GM12878 (cell line): ENCODE data around the gene PPM1E. TPM values are rescaled to one million over a fixed set of nuclear protein-coding genes. Genes with fewer than 3 reads are reported as not detected.

Source experiments
- ATAC-seq: fragments of 200-7000 bp; cut with Tn5 transposase; 3 replicates; pipeline ENCODE4 v1.9.1; 2020; ENCODE audit warnings: mild to moderate bottlenecking, moderate library complexity
- BruUV-seq: library from RNA; stranded (reverse); fragments of 400-500 nt; replicated peaks from 2 replicates; lab custom pipeline; 2021; lab: Mats Ljungman, UMichigan
- CTCF ChIA-PET: fragments of 300-600 bp; sonication (Branson Sonifier 250); formaldehyde crosslinking; extraction: SDS; loops from one replicate; lab custom pipeline; 2021; ENCODE audit warnings: inconsistent platforms; lab: Yijun Ruan, JAX
- POLR2A ChIA-PET: fragments of 350-600 bp; formaldehyde crosslinking; extraction: SDS; loops from one replicate; lab custom pipeline; 2021; ENCODE audit warnings: inconsistent platforms; lab: Charles Lee
- RAD21 ChIA-PET: fragments of 300-600 bp; sonication (Branson Sonifier 250); formaldehyde crosslinking; loops from one replicate; lab custom pipeline; 2023; ENCODE audit warnings: antibody characterized with exemption; ENCODE audit not compliant: unreplicated experiment; lab: Charles Lee
- SMC1A ChIA-PET: fragments of 300-600 bp; sonication (Branson Sonifier 250); formaldehyde crosslinking; loops from one replicate; lab custom pipeline; 2023; ENCODE audit not compliant: unreplicated experiment, uncharacterized antibody; lab: Charles Lee
- DNase-seq: peaks from one replicate; pipeline ENCODE4 v3.0.0-alpha.2; 2011; ENCODE audit warnings: low read depth, low spot score
- FAIRE-seq: peaks from 3 replicates; lab custom pipeline; 2011; peaks lifted over from hg19 to GRCh38; lab: Jason Lieb, UNC
- H2AFZ ChIP-seq: 2 replicates; pipeline ENCODE4 v1.6.0; 2011; ENCODE audit warnings: low read depth, low read length, control low read depth; ENCODE audit not compliant: control insufficient read depth
- H3K27ac ChIP-seq: 2 replicates; pipeline ENCODE4 v1.5.1; 2011; ENCODE audit warnings: control low read depth; ENCODE audit not compliant: control insufficient read depth, insufficient read depth
- H3K27me3 ChIP-seq, 2 experiments: replicated peaks in 1 of 2; 2 replicates each; pipeline versions ENCODE4 v1.6.0 to v1.6.1; 2011; ENCODE audit warnings: low read length in 1 of 2; ENCODE audit not compliant: control insufficient read depth in 2 of 2, insufficient read depth in 2 of 2
- H3K36me3 ChIP-seq, 2 experiments: 2 replicates each; pipeline ENCODE4 v1.5.1; 2011; ENCODE audit warnings: low read length in 1 of 2; ENCODE audit not compliant: control insufficient read depth in 2 of 2, insufficient read depth in 2 of 2
- H3K4me1 ChIP-seq: 2 replicates; pipeline ENCODE4 v1.6.1; 2011; ENCODE audit warnings: mild to moderate bottlenecking, low read length, moderate library complexity, mixed read lengths; ENCODE audit not compliant: control insufficient read depth, insufficient read depth
- H3K4me2 ChIP-seq: 2 replicates; pipeline ENCODE4 v1.6.0; 2011; ENCODE audit warnings: control low read depth; ENCODE audit not compliant: control insufficient read depth, insufficient read depth
- H3K4me3 ChIP-seq: fragments of 200-600 bp; sonication (generic); 2 replicates; pipeline ENCODE4 v1.5.1; 2016
- H3K79me2 ChIP-seq: 2 replicates; pipeline ENCODE4 v1.6.0; 2011; ENCODE audit warnings: low read length; ENCODE audit not compliant: control insufficient read depth, insufficient read depth
- H3K9ac ChIP-seq: 2 replicates; pipeline ENCODE4 v1.8.0; 2011; ENCODE audit warnings: low read length, control low read depth, mixed read lengths; ENCODE audit not compliant: control insufficient read depth, insufficient read depth
- H3K9me3 ChIP-seq: replicated peaks from 3 replicates; pipeline ENCODE4 v1.5.1; 2011; ENCODE audit warnings: mild to moderate bottlenecking, low read length; ENCODE audit not compliant: control insufficient read depth, insufficient read depth
- H4K20me1 ChIP-seq: 2 replicates; pipeline ENCODE4 v1.6.0; 2011; ENCODE audit not compliant: control insufficient read depth, insufficient read depth
- ATF3 ChIP-seq: IDR thresholded peaks from 2 replicates; pipeline ENCODE4 v1.6.1; 2011; ENCODE audit warnings: low read depth, mild to moderate bottlenecking, low read length, moderate library complexity, borderline replicate concordance; ENCODE audit errors: extremely low read depth
- CREM ChIP-seq: IDR thresholded peaks from 2 replicates; pipeline ENCODE4 v1.6.1; 2014; ENCODE audit warnings: antibody characterized with exemption, low read depth
- IRF3 ChIP-seq: fragments of 450-650 bp; IDR thresholded peaks from 2 replicates; pipeline ENCODE4 v1.6.1; 2014; ENCODE audit warnings: mild to moderate bottlenecking
- MEF2B ChIP-seq: fragments of 450-650 bp; IDR thresholded peaks from 2 replicates; pipeline ENCODE4 v1.6.1; 2018; ENCODE audit warnings: mild to moderate bottlenecking, moderate library complexity; ENCODE audit not compliant: partially characterized antibody, poor library complexity, severe bottlenecking
- NR2F1 ChIP-seq: fragments of 450-650 bp; conservative IDR thresholded peaks from 2 replicates; pipeline ENCODE4 v1.6.1; 2017; ENCODE audit warnings: mild to moderate bottlenecking
- RAD21 ChIP-seq: IDR thresholded peaks from 2 replicates; pipeline ENCODE4 v1.6.1; 2011; ENCODE audit warnings: mild to moderate bottlenecking, low read depth, low read length, moderate library complexity; ENCODE audit not compliant: insufficient read depth
- SIN3A ChIP-seq: IDR thresholded peaks from 2 replicates; pipeline ENCODE4 v1.6.1; 2012; ENCODE audit warnings: low read depth, low read length, improper control_type of control experiment
- SP1 ChIP-seq: IDR thresholded peaks from one replicate; pipeline ENCODE4 v1.6.1; 2011; ENCODE audit warnings: low read depth, low read length
- TBL1XR1 ChIP-seq: IDR thresholded peaks from 2 replicates; pipeline ENCODE4 v1.6.1; 2012; ENCODE audit warnings: low read depth, low read length, improper control_type of control experiment
- WRNIP1 ChIP-seq: IDR thresholded peaks from 2 replicates; pipeline ENCODE4 v1.6.1; 2011; ENCODE audit warnings: low read depth, low read length, improper control_type of control experiment, borderline replicate concordance
- ZNF274 ChIP-seq: IDR thresholded peaks from one replicate; pipeline ENCODE4 v1.8.0; 2011; ENCODE audit not compliant: insufficient read length, insufficient read depth
- ZNF592 ChIP-seq: fragments of 450-650 bp; IDR thresholded peaks from 2 replicates; pipeline ENCODE4 v1.6.1; 2017; ENCODE audit warnings: mild to moderate bottlenecking, moderate library complexity
- ZSCAN29 ChIP-seq: fragments of 450-650 bp; IDR thresholded peaks from 2 replicates; pipeline ENCODE4 v1.6.1; 2017; ENCODE audit warnings: mild to moderate bottlenecking, moderate library complexity
- WGBS: methylation state at CpG from one replicate; pipeline ENCODE4 v1.1.6; 2016; ENCODE audit warnings: low lambda C conversion rate; ENCODE audit not compliant: insufficient replicate concordance, insufficient coverage; ENCODE audit errors: missing lambda C conversion rate; 5-methylcytosine and 5-hydroxymethylcytosine counted together
- in situ Hi-C: fragments of 300-500 bp; cut with MboI; formaldehyde crosslinking; loops from 9 replicates; pipeline ENCODE4 v1.14.3; 2018; ENCODE audit warnings: mixed read lengths
- intact Hi-C: fragments of 100-400 bp; cut with micrococcal nuclease; formaldehyde crosslinking; loops from one replicate; pipeline ENCODE4 v1.14.2; 2022; ENCODE audit not compliant: unreplicated experiment
- polyA plus RNA-seq, 11 experiments: library from polyadenylated mRNA; depleted of rRNA in 4 of 11; unstranded in 6 of 11; stranded (reverse) in 5 of 11; fragments of >200 nt; fragmentation: Nextera tagmentation in 4 of 11; fragmentation: Illumina TruSeq in 1 of 11; extraction: Ambion mirVana in 4 of 11; extraction: Trizol in 1 of 11; gene quantifications; 1 replicate in 1 of 11; 2 replicates in 10 of 11; pipeline versions ENCODE4 v1.2.1 to v1.2.3, GENCODE V29; 2011 to 2016; ENCODE audit warnings: inconsistent platforms in 2 of 11, missing spikeins in 2 of 11, low read depth in 1 of 11
- total RNA-seq, 4 experiments: library from RNA; depleted of rRNA in 3 of 4; stranded (reverse); fragments of >200 nt in 3 of 4; fragmentation: Illumina TruSeq in 1 of 4; extraction: Trizol in 1 of 4; gene quantifications; 2 replicates each; pipeline versions ENCODE4 v1.2.1 to v1.2.3, GENCODE V29; 2013 to 2021
- TF ChIP-seq, protein P1 (sequence below): IDR thresholded peaks from 2 replicates; pipeline ENCODE4 v1.6.1; 2012; ENCODE audit warnings: low read length, inconsistent platforms
- TF ChIP-seq, protein P2 (sequence below): fragments of 450-650 bp; formaldehyde crosslinking; IDR thresholded peaks from 2 replicates; pipeline ENCODE4 v1.5.0; 2022; ENCODE audit warnings: mild to moderate bottlenecking, missing genetic modification characterization

The PPM1E gene
- total and polyA plus RNA-seq, 10 of the 15 experiments (the other 5 are each of a cell fraction or from before 2014, with no cell fraction given) = 0.07 to 0.28 (median 0.16) TPM

GRCh38 chr17:59011975-59012374, 256.3 kb downstream of the PPM1E start:
- Histone ChIP-seq H3K4me1 (no peaks in the 10 kb centered on the region), H3K79me2 (no peaks in the 10 kb centered on the region), H3K4me3 (no peak overlapping the region), H3K36me3 (peaks cover 0 to 2% of the 10 kb centered on the region in 2 experiments; a peak in 1 of 4 replicates), H3K9me3 (no peaks in the 10 kb centered on the region), H3K9ac (no peak overlapping the region), H3K4me2 (no peak overlapping the region), H2AFZ (no peak overlapping the region), H4K20me1 (no peaks in the 10 kb centered on the region), H3K27ac (no peak overlapping the region), H3K27me3 (no peaks in the 10 kb centered on the region)
- in situ Hi-C loops = no loop called here
- RAD21 ChIA-PET = no interaction called here
- DNase-seq = no peak
- WGBS = 67% methylated on average over 2 of the region's 2 CpGs
- intact Hi-C loops = no loop called here
- SMC1A ChIA-PET = no interaction called here
- POLR2A ChIA-PET = no interaction called here
- no peak for FAIRE-seq
- no peak for ATAC-seq
- CTCF ChIA-PET = no interaction called here
- BruUV-seq = no TSS peak
- TF ChIP-seq ATF3 (no peak), SIN3A (no peak), MEF2B (no peak), IRF3 (no peak), CREM (no peak), WRNIP1 (no peak), ZSCAN29 (no peak), SP1 (no peak), NR2F1 (no peak), RAD21 (no peak), ZNF592 (no peak), TBL1XR1 (no peak), ZNF274 (no peak)
- TF ChIP-seq, protein P1, sequence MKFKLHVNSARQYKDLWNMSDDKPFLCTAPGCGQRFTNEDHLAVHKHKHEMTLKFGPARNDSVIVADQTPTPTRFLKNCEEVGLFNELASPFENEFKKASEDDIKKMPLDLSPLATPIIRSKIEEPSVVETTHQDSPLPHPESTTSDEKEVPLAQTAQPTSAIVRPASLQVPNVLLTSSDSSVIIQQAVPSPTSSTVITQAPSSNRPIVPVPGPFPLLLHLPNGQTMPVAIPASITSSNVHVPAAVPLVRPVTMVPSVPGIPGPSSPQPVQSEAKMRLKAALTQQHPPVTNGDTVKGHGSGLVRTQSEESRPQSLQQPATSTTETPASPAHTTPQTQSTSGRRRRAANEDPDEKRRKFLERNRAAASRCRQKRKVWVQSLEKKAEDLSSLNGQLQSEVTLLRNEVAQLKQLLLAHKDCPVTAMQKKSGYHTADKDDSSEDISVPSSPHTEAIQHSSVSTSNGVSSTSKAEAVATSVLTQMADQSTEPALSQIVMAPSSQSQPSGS = no peak
- TF ChIP-seq, protein P2, sequence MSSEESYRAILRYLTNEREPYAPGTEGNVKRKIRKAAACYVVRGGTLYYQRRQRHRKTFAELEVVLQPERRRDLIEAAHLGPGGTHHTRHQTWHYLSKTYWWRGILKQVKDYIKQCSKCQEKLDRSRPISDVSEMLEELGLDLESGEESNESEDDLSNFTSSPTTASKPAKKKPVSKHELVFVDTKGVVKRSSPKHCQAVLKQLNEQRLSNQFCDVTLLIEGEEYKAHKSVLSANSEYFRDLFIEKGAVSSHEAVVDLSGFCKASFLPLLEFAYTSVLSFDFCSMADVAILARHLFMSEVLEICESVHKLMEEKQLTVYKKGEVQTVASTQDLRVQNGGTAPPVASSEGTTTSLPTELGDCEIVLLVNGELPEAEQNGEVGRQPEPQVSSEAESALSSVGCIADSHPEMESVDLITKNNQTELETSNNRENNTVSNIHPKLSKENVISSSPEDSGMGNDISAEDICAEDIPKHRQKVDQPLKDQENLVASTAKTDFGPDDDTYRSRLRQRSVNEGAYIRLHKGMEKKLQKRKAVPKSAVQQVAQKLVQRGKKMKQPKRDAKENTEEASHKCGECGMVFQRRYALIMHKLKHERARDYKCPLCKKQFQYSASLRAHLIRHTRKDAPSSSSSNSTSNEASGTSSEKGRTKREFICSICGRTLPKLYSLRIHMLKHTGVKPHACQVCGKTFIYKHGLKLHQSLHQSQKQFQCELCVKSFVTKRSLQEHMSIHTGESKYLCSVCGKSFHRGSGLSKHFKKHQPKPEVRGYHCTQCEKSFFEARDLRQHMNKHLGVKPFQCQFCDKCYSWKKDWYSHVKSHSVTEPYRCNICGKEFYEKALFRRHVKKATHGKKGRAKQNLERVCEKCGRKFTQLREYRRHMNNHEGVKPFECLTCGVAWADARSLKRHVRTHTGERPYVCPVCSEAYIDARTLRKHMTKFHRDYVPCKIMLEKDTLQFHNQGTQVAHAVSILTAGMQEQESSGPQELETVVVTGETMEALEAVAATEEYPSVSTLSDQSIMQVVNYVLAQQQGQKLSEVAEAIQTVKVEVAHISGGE = no peak
